WTC11 (cell line): ENCODE measurements around the gene ZBTB7C. TPM values are rescaled to one million over a fixed set of nuclear protein-coding genes. Genes with fewer than 3 reads are reported as not detected.

Experiments
- ATAC-seq: fragments of 200-7000 bp; cut with Tn5 transposase; 2 replicates; pipeline ENCODE4 v1.10.0; 2021; ENCODE audit warnings: mild to moderate bottlenecking, moderate library complexity
- CTCF ChIA-PET: fragments of 300-600 bp; sonication (Branson Sonifier 250); formaldehyde crosslinking; loops from one replicate; lab custom pipeline; 2021; ENCODE audit warnings: antibody characterized with exemption; lab: Charles Lee
- POLR2A ChIA-PET: fragments of 350-600 bp; sonication (Branson Sonifier 250); formaldehyde crosslinking; loops from one replicate; lab custom pipeline; 2021; ENCODE audit warnings: antibody characterized with exemption; lab: Charles Lee
- DNase-seq: peaks from one replicate; pipeline ENCODE4 v3.0.0; 2021; ENCODE audit warnings: low spot score
- H3K27ac Mint-ChIP-seq: 2 replicates; pipeline ENCODE4 v1.8.0; 2021; ENCODE audit warnings: mixed read lengths
- H3K27me3 Mint-ChIP-seq: 2 replicates; pipeline ENCODE4 v1.8.0; 2021; ENCODE audit warnings: low read depth, mild to moderate bottlenecking, moderate library complexity, mixed read lengths
- H3K36me3 Mint-ChIP-seq: 2 replicates; pipeline ENCODE4 v1.8.0; 2021; ENCODE audit warnings: mixed read lengths
- H3K4me1 Mint-ChIP-seq: 2 replicates; pipeline ENCODE4 v1.8.0; 2022; ENCODE audit warnings: mixed read lengths
- H3K4me3 Mint-ChIP-seq: 2 replicates; pipeline ENCODE4 v1.8.0; 2021; ENCODE audit warnings: mild to moderate bottlenecking, moderate library complexity, mixed read lengths
- H3K9me3 Mint-ChIP-seq: 2 replicates; pipeline ENCODE4 v1.8.0; 2021; ENCODE audit warnings: mixed read lengths
- ETV6 ChIP-seq: sonication (generic); formaldehyde crosslinking; IDR thresholded peaks from 2 replicates; pipeline ENCODE4 v1.8.1; 2022; ENCODE audit warnings: mild to moderate bottlenecking, missing genetic modification reagents
- FOXP1 ChIP-seq: sonication (generic); formaldehyde crosslinking; IDR thresholded peaks from 2 replicates; pipeline ENCODE4 v1.8.0; 2022; ENCODE audit warnings: missing genetic modification reagents, mild to moderate bottlenecking, moderate library complexity, borderline replicate concordance
- GRHL2 ChIP-seq: fragments of 250-450 bp; sonication (Bioruptor Pico); IDR thresholded peaks from 2 replicates; pipeline ENCODE4 v1.8.0; 2022; ENCODE audit warnings: mild to moderate bottlenecking, moderate library complexity; ENCODE audit not compliant: insufficient replicate concordance, severe bottlenecking
- IRF2 ChIP-seq: sonication (generic); formaldehyde crosslinking; IDR thresholded peaks from 2 replicates; pipeline ENCODE4 v1.8.0; 2022; ENCODE audit warnings: low read depth, missing genetic modification reagents, borderline replicate concordance
- JUN ChIP-seq: sonication (generic); formaldehyde crosslinking; IDR thresholded peaks from 2 replicates; pipeline ENCODE4 v1.8.0; 2023; ENCODE audit warnings: mild to moderate bottlenecking, missing genetic modification reagents
- MXD4 ChIP-seq: fragments of 250-450 bp; sonication (Bioruptor Pico); IDR thresholded peaks from 2 replicates; pipeline ENCODE4 v1.8.0; 2021; ENCODE audit warnings: mild to moderate bottlenecking, moderate library complexity, borderline replicate concordance
- NFE2L1 ChIP-seq: sonication (generic); formaldehyde crosslinking; IDR thresholded peaks from 2 replicates; pipeline ENCODE4 v1.8.1; 2023; ENCODE audit warnings: missing genetic modification reagents
- NR1H2 ChIP-seq: sonication (generic); formaldehyde crosslinking; IDR thresholded peaks from 2 replicates; pipeline ENCODE4 v1.9.0; 2021; ENCODE audit warnings: mild to moderate bottlenecking, moderate library complexity, missing genetic modification reagents
- NR3C1 ChIP-seq: sonication (generic); formaldehyde crosslinking; conservative IDR thresholded peaks from 2 replicates; pipeline ENCODE4 v1.8.1; 2023; ENCODE audit warnings: low read depth, mild to moderate bottlenecking, missing genetic modification reagents
- ZNF121 ChIP-seq: sonication (generic); formaldehyde crosslinking; IDR thresholded peaks from 2 replicates; pipeline ENCODE4 v1.8.0; 2023; ENCODE audit warnings: missing genetic modification reagents
- ZNF317 ChIP-seq: sonication (generic); formaldehyde crosslinking; IDR thresholded peaks from 2 replicates; pipeline ENCODE4 v1.8.1; 2023; ENCODE audit warnings: low read depth, mild to moderate bottlenecking, moderate library complexity, missing genetic modification reagents, borderline replicate concordance
- ZNF396 ChIP-seq: fragments of 250-450 bp; sonication (Bioruptor Pico); IDR thresholded peaks from 2 replicates; pipeline ENCODE4 v1.8.0; 2021; ENCODE audit warnings: mild to moderate bottlenecking, moderate library complexity, borderline replicate concordance
- ZNF671 ChIP-seq: fragments of 250-450 bp; sonication (Bioruptor Pico); IDR thresholded peaks from 2 replicates; pipeline ENCODE4 v1.8.0; 2021; ENCODE audit warnings: mild to moderate bottlenecking
- total RNA-seq: library from RNA; stranded (reverse); gene quantifications from 3 replicates; pipeline ENCODE4 v1.2.3, GENCODE V29; 2021
- TF ChIP-seq, protein P1 (sequence below): sonication (generic); formaldehyde crosslinking; IDR thresholded peaks from 2 replicates; pipeline ENCODE4 v1.8.1; 2022; ENCODE audit warnings: mild to moderate bottlenecking, missing genetic modification reagents, moderate library complexity, borderline replicate concordance
- TF ChIP-seq, protein P2 (sequence below): fragments of 250-450 bp; sonication (Bioruptor Pico); IDR thresholded peaks from 2 replicates; pipeline ENCODE4 v1.9.0; 2021; ENCODE audit warnings: mild to moderate bottlenecking, borderline replicate concordance
- TF ChIP-seq, protein P3 (sequence below): fragments of 200-600 bp; IDR thresholded peaks from 2 replicates; pipeline ENCODE4 v1.8.0; 2022; ENCODE audit warnings: antibody characterized with exemption
- TF ChIP-seq, protein P4 (sequence below): sonication (generic); formaldehyde crosslinking; IDR thresholded peaks from 2 replicates; pipeline ENCODE4 v1.8.0; 2022; ENCODE audit warnings: missing genetic modification reagents

The ZBTB7C gene
- total RNA-seq, 1 experiment from 2014 or later, result 0.48 TPM

DNA sequence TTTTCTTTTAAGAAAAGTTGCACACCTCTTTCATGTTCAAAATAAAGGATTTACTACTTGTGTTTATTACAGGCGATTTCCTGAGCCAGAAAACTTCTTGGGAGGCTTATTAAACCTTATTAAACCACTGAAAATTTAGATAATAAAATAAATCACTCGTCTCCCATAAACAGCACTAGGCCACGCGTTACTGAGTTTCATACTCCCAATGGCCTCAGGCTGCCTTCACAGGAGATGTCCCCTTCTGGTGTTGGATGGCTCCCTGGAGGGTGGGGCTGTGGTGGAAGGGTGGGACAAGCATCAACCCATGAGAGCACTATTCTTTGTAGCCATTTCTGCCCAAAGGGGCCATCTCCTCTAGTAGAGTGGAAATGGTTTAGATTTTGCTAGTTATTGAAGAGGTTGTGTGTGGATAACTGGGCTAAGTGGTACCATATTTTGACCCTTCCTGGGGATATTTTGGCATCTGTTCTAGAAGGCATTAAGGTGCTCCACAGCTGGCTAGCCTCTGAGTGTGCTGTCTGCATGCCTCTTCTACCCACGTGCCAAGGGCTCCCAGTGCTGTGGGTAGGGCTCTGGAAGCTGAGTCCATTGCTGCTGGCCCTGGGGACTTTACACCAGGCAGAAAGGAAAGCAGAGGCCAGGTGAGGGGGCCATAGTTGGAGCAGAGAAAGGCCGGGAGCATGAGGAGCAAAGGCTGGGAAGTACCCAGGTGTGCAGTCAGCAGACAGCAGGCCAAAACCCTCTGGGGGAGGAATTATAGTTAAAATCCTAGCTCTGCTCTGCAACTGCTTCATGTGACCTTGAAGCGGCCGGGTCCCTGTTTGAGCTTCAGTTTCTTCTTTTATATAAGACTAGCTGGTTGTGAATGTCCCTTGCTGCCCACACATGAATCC lies 357.0 kb downstream of the ZBTB7C start:
- H3K36me3 Mint-ChIP-seq, result no peaks in the 10 kb centered on the region
- peaks cover 1% of the 10 kb centered on the region; the same call in 1 of the 2 replicates for H3K9me3 Mint-ChIP-seq
- H3K27me3 Mint-ChIP-seq, result peaks cover 13% of the 10 kb centered on the region
- no peak overlapping the region for H3K4me3 Mint-ChIP-seq
- DNase-seq (no peak), ATAC-seq (no peak)
- no peak overlapping the region for H3K27ac Mint-ChIP-seq
- ChIA-PET CTCF (no interaction called here), POLR2A (no interaction called here)
- peaks cover 11% of the 10 kb centered on the region for H3K4me1 Mint-ChIP-seq
- TF ChIP-seq, protein P1, sequence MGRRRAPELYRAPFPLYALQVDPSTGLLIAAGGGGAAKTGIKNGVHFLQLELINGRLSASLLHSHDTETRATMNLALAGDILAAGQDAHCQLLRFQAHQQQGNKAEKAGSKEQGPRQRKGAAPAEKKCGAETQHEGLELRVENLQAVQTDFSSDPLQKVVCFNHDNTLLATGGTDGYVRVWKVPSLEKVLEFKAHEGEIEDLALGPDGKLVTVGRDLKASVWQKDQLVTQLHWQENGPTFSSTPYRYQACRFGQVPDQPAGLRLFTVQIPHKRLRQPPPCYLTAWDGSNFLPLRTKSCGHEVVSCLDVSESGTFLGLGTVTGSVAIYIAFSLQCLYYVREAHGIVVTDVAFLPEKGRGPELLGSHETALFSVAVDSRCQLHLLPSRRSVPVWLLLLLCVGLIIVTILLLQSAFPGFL, result no peak
- TF ChIP-seq ZNF671 (CRISPR knock-in tag) (no peak), NFE2L1 (CRISPR knock-in tag) (no peak), ZNF121 (CRISPR knock-in tag) (no peak), FOXP1 (no peak), IRF2 (no peak), ZNF317 (CRISPR knock-in tag) (no peak), ETV6 (no peak), MXD4 (CRISPR knock-in tag) (no peak), JUN (CRISPR knock-in tag) (no peak), ZNF396 (CRISPR knock-in tag) (no peak), NR3C1 (CRISPR knock-in tag) (no peak), GRHL2 (CRISPR knock-in tag) (no peak), NR1H2 (no peak)
- TF ChIP-seq, protein P2, sequence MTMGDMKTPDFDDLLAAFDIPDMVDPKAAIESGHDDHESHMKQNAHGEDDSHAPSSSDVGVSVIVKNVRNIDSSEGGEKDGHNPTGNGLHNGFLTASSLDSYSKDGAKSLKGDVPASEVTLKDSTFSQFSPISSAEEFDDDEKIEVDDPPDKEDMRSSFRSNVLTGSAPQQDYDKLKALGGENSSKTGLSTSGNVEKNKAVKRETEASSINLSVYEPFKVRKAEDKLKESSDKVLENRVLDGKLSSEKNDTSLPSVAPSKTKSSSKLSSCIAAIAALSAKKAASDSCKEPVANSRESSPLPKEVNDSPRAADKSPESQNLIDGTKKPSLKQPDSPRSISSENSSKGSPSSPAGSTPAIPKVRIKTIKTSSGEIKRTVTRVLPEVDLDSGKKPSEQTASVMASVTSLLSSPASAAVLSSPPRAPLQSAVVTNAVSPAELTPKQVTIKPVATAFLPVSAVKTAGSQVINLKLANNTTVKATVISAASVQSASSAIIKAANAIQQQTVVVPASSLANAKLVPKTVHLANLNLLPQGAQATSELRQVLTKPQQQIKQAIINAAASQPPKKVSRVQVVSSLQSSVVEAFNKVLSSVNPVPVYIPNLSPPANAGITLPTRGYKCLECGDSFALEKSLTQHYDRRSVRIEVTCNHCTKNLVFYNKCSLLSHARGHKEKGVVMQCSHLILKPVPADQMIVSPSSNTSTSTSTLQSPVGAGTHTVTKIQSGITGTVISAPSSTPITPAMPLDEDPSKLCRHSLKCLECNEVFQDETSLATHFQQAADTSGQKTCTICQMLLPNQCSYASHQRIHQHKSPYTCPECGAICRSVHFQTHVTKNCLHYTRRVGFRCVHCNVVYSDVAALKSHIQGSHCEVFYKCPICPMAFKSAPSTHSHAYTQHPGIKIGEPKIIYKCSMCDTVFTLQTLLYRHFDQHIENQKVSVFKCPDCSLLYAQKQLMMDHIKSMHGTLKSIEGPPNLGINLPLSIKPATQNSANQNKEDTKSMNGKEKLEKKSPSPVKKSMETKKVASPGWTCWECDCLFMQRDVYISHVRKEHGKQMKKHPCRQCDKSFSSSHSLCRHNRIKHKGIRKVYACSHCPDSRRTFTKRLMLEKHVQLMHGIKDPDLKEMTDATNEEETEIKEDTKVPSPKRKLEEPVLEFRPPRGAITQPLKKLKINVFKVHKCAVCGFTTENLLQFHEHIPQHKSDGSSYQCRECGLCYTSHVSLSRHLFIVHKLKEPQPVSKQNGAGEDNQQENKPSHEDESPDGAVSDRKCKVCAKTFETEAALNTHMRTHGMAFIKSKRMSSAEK (CRISPR knock-in tag), result no peak
- TF ChIP-seq, protein P3, sequence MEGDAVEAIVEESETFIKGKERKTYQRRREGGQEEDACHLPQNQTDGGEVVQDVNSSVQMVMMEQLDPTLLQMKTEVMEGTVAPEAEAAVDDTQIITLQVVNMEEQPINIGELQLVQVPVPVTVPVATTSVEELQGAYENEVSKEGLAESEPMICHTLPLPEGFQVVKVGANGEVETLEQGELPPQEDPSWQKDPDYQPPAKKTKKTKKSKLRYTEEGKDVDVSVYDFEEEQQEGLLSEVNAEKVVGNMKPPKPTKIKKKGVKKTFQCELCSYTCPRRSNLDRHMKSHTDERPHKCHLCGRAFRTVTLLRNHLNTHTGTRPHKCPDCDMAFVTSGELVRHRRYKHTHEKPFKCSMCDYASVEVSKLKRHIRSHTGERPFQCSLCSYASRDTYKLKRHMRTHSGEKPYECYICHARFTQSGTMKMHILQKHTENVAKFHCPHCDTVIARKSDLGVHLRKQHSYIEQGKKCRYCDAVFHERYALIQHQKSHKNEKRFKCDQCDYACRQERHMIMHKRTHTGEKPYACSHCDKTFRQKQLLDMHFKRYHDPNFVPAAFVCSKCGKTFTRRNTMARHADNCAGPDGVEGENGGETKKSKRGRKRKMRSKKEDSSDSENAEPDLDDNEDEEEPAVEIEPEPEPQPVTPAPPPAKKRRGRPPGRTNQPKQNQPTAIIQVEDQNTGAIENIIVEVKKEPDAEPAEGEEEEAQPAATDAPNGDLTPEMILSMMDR, result no peak
- TF ChIP-seq, protein P4, sequence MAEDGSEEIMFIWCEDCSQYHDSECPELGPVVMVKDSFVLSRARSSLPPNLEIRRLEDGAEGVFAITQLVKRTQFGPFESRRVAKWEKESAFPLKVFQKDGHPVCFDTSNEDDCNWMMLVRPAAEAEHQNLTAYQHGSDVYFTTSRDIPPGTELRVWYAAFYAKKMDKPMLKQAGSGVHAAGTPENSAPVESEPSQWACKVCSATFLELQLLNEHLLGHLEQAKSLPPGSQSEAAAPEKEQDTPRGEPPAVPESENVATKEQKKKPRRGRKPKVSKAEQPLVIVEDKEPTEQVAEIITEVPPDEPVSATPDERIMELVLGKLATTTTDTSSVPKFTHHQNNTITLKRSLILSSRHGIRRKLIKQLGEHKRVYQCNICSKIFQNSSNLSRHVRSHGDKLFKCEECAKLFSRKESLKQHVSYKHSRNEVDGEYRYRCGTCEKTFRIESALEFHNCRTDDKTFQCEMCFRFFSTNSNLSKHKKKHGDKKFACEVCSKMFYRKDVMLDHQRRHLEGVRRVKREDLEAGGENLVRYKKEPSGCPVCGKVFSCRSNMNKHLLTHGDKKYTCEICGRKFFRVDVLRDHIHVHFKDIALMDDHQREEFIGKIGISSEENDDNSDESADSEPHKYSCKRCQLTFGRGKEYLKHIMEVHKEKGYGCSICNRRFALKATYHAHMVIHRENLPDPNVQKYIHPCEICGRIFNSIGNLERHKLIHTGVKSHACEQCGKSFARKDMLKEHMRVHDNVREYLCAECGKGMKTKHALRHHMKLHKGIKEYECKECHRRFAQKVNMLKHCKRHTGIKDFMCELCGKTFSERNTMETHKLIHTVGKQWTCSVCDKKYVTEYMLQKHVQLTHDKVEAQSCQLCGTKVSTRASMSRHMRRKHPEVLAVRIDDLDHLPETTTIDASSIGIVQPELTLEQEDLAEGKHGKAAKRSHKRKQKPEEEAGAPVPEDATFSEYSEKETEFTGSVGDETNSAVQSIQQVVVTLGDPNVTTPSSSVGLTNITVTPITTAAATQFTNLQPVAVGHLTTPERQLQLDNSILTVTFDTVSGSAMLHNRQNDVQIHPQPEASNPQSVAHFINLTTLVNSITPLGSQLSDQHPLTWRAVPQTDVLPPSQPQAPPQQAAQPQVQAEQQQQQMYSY (CRISPR knock-in tag), result no peak
